H1 (cell line): ENCODE data around the gene UNC13C. TPM values are rescaled to one million over a fixed set of nuclear protein-coding genes. Genes with fewer than 3 reads are reported as not detected.
A peak's percentile ranks its signal among the peaks of the same experiment; 100 is the strongest.

Experiments
- CTCF ChIA-PET: fragments of 300-600 bp; sonication (Branson Sonifier 250); formaldehyde crosslinking; loops from one replicate; lab custom pipeline; 2021; ENCODE audit not compliant: partially characterized antibody; lab: Charles Lee
- POLR2A ChIA-PET: fragments of 300-600 bp; sonication (Branson Sonifier 250); formaldehyde crosslinking; loops from one replicate; lab custom pipeline; 2021; ENCODE audit warnings: inconsistent platforms; ENCODE audit not compliant: partially characterized antibody; lab: Charles Lee
- DNase-seq, 2 experiments: peaks; one replicate each; pipeline versions ENCODE4 v3.0.0 to v3.0.0-alpha.2; 2010 to 2022; ENCODE audit warnings: low spot score in 2 of 2, low read depth in 1 of 2, mixed read lengths in 1 of 2
- FAIRE-seq: peaks from 2 replicates; lab custom pipeline; 2011; peaks lifted over from hg19 to GRCh38; lab: Jason Lieb, UNC
- H2AFZ ChIP-seq: 2 replicates; pipeline ENCODE4 v1.8.1; 2012; ENCODE audit warnings: low read length, inconsistent platforms
- H2AK5ac ChIP-seq: 2 replicates; pipeline ENCODE4 v1.6.1; 2013; ENCODE audit warnings: low read depth, low read length
- H2BK120ac ChIP-seq: replicated peaks from 2 replicates; pipeline ENCODE3; 2013; ENCODE audit warnings: low read depth, low read length, inconsistent platforms
- H2BK12ac ChIP-seq: 2 replicates; pipeline ENCODE4 v1.6.1; 2013; ENCODE audit warnings: low read depth, low read length
- H2BK15ac ChIP-seq: 2 replicates; pipeline ENCODE4 v1.6.1; 2013; ENCODE audit warnings: low read length
- H2BK20ac ChIP-seq: 2 replicates; pipeline ENCODE4 v1.6.1; 2013; ENCODE audit warnings: low read length
- H2BK5ac ChIP-seq: 2 replicates; pipeline ENCODE4 v1.6.1; 2013; ENCODE audit warnings: low read depth, low read length
- H3K14ac ChIP-seq: 2 replicates; pipeline ENCODE4 v1.6.1; 2013; ENCODE audit warnings: inconsistent platforms; ENCODE audit not compliant: insufficient read length
- H3K18ac ChIP-seq: 2 replicates; pipeline ENCODE4 v1.6.1; 2013; ENCODE audit warnings: low read length; ENCODE audit errors: extremely low read depth
- H3K23ac ChIP-seq: 2 replicates; pipeline ENCODE4 v1.6.1; 2013; ENCODE audit warnings: inconsistent platforms; ENCODE audit not compliant: insufficient read length
- H3K23me2 ChIP-seq: 2 replicates; pipeline ENCODE4 v1.6.1; 2013; ENCODE audit warnings: low read depth, low read length
- H3K27ac ChIP-seq: 2 replicates; pipeline ENCODE4 v1.6.1; 2011; ENCODE audit warnings: low read depth, low read length, inconsistent platforms
- H3K27me3 ChIP-seq, 4 experiments: replicated peaks in 1 of 4; 1 replicate in 1 of 4; 2 replicates in 3 of 4; pipeline versions ENCODE4 v1.6.1 to v1.8.1; 2011 to 2013; ENCODE audit warnings: low read length in 3 of 4, mild to moderate bottlenecking in 3 of 4, inconsistent platforms in 2 of 4, mixed read lengths in 2 of 4, moderate library complexity in 1 of 4; ENCODE audit not compliant: control insufficient read depth in 3 of 4, insufficient read depth in 3 of 4; ENCODE audit errors: extremely low read depth in 1 of 4
- H3K36me3 ChIP-seq, 4 experiments: 2 replicates each; pipeline versions ENCODE4 v1.6.1 to v1.8.1; 2011 to 2013; ENCODE audit warnings: mild to moderate bottlenecking in 4 of 4, low read length in 3 of 4, moderate library complexity in 2 of 4, control low read depth in 1 of 4, inconsistent platforms in 1 of 4; ENCODE audit not compliant: insufficient read depth in 4 of 4, control insufficient read depth in 2 of 4
- H3K4ac ChIP-seq: replicated peaks from 2 replicates; pipeline ENCODE3; 2013; ENCODE audit warnings: low read length, low read depth, mixed read lengths, inconsistent platforms; ENCODE audit not compliant: insufficient read length
- H3K4me1 ChIP-seq, 4 experiments: replicated peaks in 1 of 4; 1 replicate in 1 of 4; 2 replicates in 3 of 4; pipeline versions ENCODE4 v1.6.1 to v1.8.1; 2011 to 2013; ENCODE audit warnings: low read length in 3 of 4, inconsistent platforms in 2 of 4, mixed read lengths in 1 of 4; ENCODE audit not compliant: insufficient read depth in 4 of 4, control insufficient read depth in 3 of 4
- H3K4me2 ChIP-seq, 2 experiments: 2 replicates each; pipeline versions ENCODE4 v1.6.1 to v1.8.1; 2011 to 2013; ENCODE audit warnings: low read depth in 2 of 2, low read length in 2 of 2, control low read depth in 1 of 2, inconsistent platforms in 1 of 2, mild to moderate bottlenecking in 1 of 2; ENCODE audit not compliant: insufficient read depth in 1 of 2
- H3K4me3 ChIP-seq, 4 experiments: fragments of 200-600, 300-600 bp in 1 of 4; sonication (generic), shearing (Covaris generic), sonication (Bioruptor Twin) in 1 of 4; 2 replicates each; pipeline versions ENCODE4 v1.5.1 to v1.8.1; 2011 to 2016; ENCODE audit warnings: low read length in 4 of 4, low read depth in 3 of 4, control low read depth in 2 of 4, inconsistent platforms in 2 of 4, mild to moderate bottlenecking in 2 of 4, mixed read lengths in 1 of 4, moderate library complexity in 1 of 4; ENCODE audit not compliant: insufficient read depth in 2 of 4; ENCODE audit errors: extremely low read depth in 1 of 4
- H3K56ac ChIP-seq: replicated peaks from 2 replicates; pipeline ENCODE3; 2013; ENCODE audit warnings: low read depth, mild to moderate bottlenecking, mixed read lengths, low read length, inconsistent platforms; ENCODE audit not compliant: insufficient read length
- H3K79me1 ChIP-seq: 2 replicates; pipeline ENCODE4 v1.6.1; 2013; ENCODE audit warnings: low read depth, low read length, control low read depth
- H3K79me2 ChIP-seq, 2 experiments: 2 replicates each; pipeline versions ENCODE4 v1.6.1 to v1.8.1; 2012 to 2013; ENCODE audit warnings: low read length in 2 of 2, mild to moderate bottlenecking in 2 of 2, inconsistent platforms in 1 of 2; ENCODE audit not compliant: insufficient read depth in 2 of 2, control insufficient read depth in 1 of 2
- H3K9ac ChIP-seq, 4 experiments: replicated peaks in 1 of 4; 1 replicate in 1 of 4; 2 replicates in 3 of 4; pipeline versions ENCODE4 v1.6.1 to v1.8.1; 2011 to 2013; ENCODE audit warnings: low read depth in 3 of 4, low read length in 3 of 4, control low read depth in 2 of 4, mild to moderate bottlenecking in 2 of 4, moderate library complexity in 2 of 4, inconsistent platforms in 1 of 4; ENCODE audit errors: extremely low read depth in 1 of 4
- H3K9me3 ChIP-seq, 2 experiments: 2 replicates each; pipeline versions ENCODE4 v1.6.1 to v1.8.1; 2012 to 2013; ENCODE audit warnings: mild to moderate bottlenecking in 2 of 2, moderate library complexity in 2 of 2, control low read depth in 1 of 2, inconsistent platforms in 1 of 2, low read depth in 1 of 2, low read length in 1 of 2, mixed read lengths in 1 of 2; ENCODE audit not compliant: insufficient read depth in 2 of 2
- H4K20me1 ChIP-seq, 2 experiments: replicated peaks in 1 of 2; 2 replicates each; pipeline versions ENCODE3 to v1.8.1; 2011 to 2013; ENCODE audit warnings: inconsistent platforms in 2 of 2, low read length in 2 of 2, mild to moderate bottlenecking in 1 of 2; ENCODE audit not compliant: insufficient read depth in 2 of 2, control insufficient read depth in 1 of 2
- H4K5ac ChIP-seq: 2 replicates; pipeline ENCODE4 v1.6.1; 2013; ENCODE audit warnings: low read length, low read depth, mixed read lengths, inconsistent platforms; ENCODE audit not compliant: insufficient read length
- H4K8ac ChIP-seq: 2 replicates; pipeline ENCODE4 v1.8.0; 2013; ENCODE audit warnings: mild to moderate bottlenecking, moderate library complexity, low read length, inconsistent platforms; ENCODE audit not compliant: insufficient read depth; ENCODE audit errors: extremely low read depth
- H4K91ac ChIP-seq: replicated peaks from 2 replicates; pipeline ENCODE3; 2013; ENCODE audit warnings: low read length, mixed read lengths, inconsistent platforms; ENCODE audit not compliant: insufficient read length
- WGBS, 2 experiments: shearing (Covaris generic) in 1 of 2; methylation state at CpG; one replicate each; pipeline versions ENCODE4 v1.1.6 to v1.1.7; 2013 to 2015; ENCODE audit warnings: low lambda C conversion rate in 2 of 2, mixed read lengths in 2 of 2, inconsistent platforms in 1 of 2, low coverage in 1 of 2, missing lambda C conversion rate in 1 of 2; ENCODE audit not compliant: insufficient replicate concordance in 2 of 2, insufficient coverage in 1 of 2, insufficient read length in 1 of 2; ENCODE audit errors: extremely low coverage in 1 of 2, missing lambda C conversion rate in 1 of 2; 5-methylcytosine and 5-hydroxymethylcytosine counted together
- polyA plus RNA-seq, 7 experiments: library from polyadenylated mRNA; depleted of rRNA in 3 of 7; stranded (reverse) in 5 of 7; unstranded in 2 of 7; fragments of >200 nt in 5 of 7; fragments of 200-250 nt in 2 of 7; gene quantifications; 1 replicate in 5 of 7; 2 replicates in 1 of 7; 4 replicates in 1 of 7; pipeline versions ENCODE4 v1.2.1 to v1.2.3, GENCODE V29; 2011 to 2013; ENCODE audit warnings: missing spikeins in 2 of 7, mixed read lengths in 2 of 7
- total RNA-seq: library from RNA; stranded (reverse); fragmentation: NEBNext Ultra II Directional; extraction: Animal tissue kit (Norgen Biotek cat#: 25700); gene quantifications from 2 replicates; pipeline ENCODE4 v1.2.1, GENCODE V29; 2021
- TF ChIP-seq, protein P1 (sequence below), 3 experiments: IDR thresholded peaks; 1 replicate in 2 of 3; 2 replicates in 1 of 3; pipeline versions ENCODE4 v1.5.1 to v1.6.1; 2011; ENCODE audit warnings: low read length in 3 of 3, mild to moderate bottlenecking in 3 of 3, inconsistent platforms in 2 of 3, low read depth in 1 of 3, moderate library complexity in 1 of 3; ENCODE audit not compliant: insufficient read depth in 1 of 3; ENCODE audit errors: control extremely low read depth in 1 of 3

The UNC13C gene
- total and polyA plus RNA-seq, 2 of the 8 experiments (the other 6 are each of a cell fraction or from before 2014, with no cell fraction given), result 0.02 to 0.13 TPM

DNA sequence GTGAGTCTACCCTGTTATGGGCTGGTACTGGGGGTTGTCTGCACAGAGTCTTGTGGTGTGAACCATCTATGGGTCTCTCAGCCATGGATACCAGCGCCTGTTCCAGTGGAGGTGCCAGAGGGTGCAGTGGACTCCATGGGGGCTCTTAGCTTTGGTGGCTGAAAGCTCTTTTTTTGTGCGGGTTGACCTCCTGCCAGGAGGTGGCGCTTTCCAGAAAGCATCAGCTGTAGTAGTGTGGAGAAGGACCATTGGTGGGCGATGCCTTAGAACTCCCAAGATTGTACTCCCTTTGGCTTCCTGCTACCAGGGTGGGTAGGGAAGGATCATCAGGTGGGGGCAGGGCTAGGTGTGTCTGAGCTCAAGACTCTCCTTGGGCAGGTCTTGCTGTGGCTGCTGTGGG is 615.9 kb downstream of the UNC13C start:
- 93% methylated on average over 4 of the region's 4 CpGs; no CpG with 5 or more reads in 1 of the 2 experiments for WGBS, 2 experiments
- no peaks in the 10 kb centered on the region for H4K20me1 ChIP-seq
- H3K9ac ChIP-seq, result no peak overlapping the region
- H3K14ac ChIP-seq, result no peak overlapping the region
- no peak overlapping the region for H2BK120ac ChIP-seq
- no peak overlapping the region for H4K91ac ChIP-seq
- no peaks in the 10 kb centered on the region for H3K36me3 ChIP-seq
- no peak overlapping the region for H2AK5ac ChIP-seq
- no peak overlapping the region for H2AFZ ChIP-seq
- H3K79me2 ChIP-seq, result no peaks in the 10 kb centered on the region
- H2BK20ac ChIP-seq, result no peak overlapping the region
- CTCF ChIA-PET, result interaction anchor here (0.6 to 1.6 kb wide), 5 partner anchors 12 to 618 kb away, joined by 3 to 5 read pairs (median 4); no protein-coding TSS in a partner anchor
- no peak overlapping the region for H2BK5ac ChIP-seq
- no peak overlapping the region for H3K56ac ChIP-seq
- H3K9me3 ChIP-seq, result peaks cover 0 to 12% of the 10 kb centered on the region in 2 experiments; a peak in 3 of 4 replicates
- no peak overlapping the region for H4K5ac ChIP-seq
- no peak overlapping the region for H3K4ac ChIP-seq
- H3K23ac ChIP-seq, result no peak overlapping the region
- no peak overlapping the region for H2BK12ac ChIP-seq
- H3K4me3 ChIP-seq, result no peak overlapping the region
- DNase-seq, result no peak
- H3K4me2 ChIP-seq, result no peak overlapping the region
- H3K23me2 ChIP-seq, result no peaks in the 10 kb centered on the region
- no peaks in the 10 kb centered on the region for H3K27me3 ChIP-seq
- no peaks in the 10 kb centered on the region for H3K79me1 ChIP-seq
- H3K18ac ChIP-seq, result no peak overlapping the region
- FAIRE-seq, result no peak
- POLR2A ChIA-PET, result no interaction called here
- H3K27ac ChIP-seq, result no peak overlapping the region
- no peak overlapping the region for H2BK15ac ChIP-seq
- no peak overlapping the region for H4K8ac ChIP-seq
- no peaks in the 10 kb centered on the region for H3K4me1 ChIP-seq
- TF ChIP-seq, protein P1, sequence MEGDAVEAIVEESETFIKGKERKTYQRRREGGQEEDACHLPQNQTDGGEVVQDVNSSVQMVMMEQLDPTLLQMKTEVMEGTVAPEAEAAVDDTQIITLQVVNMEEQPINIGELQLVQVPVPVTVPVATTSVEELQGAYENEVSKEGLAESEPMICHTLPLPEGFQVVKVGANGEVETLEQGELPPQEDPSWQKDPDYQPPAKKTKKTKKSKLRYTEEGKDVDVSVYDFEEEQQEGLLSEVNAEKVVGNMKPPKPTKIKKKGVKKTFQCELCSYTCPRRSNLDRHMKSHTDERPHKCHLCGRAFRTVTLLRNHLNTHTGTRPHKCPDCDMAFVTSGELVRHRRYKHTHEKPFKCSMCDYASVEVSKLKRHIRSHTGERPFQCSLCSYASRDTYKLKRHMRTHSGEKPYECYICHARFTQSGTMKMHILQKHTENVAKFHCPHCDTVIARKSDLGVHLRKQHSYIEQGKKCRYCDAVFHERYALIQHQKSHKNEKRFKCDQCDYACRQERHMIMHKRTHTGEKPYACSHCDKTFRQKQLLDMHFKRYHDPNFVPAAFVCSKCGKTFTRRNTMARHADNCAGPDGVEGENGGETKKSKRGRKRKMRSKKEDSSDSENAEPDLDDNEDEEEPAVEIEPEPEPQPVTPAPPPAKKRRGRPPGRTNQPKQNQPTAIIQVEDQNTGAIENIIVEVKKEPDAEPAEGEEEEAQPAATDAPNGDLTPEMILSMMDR (IDR thresholded peaks at IDR 0.05; ENCODE audit: control extremely low read depth in 1 of 3, insufficient read depth in 1 of 3, low read depth in 1 of 3, low read length in 3 of 3), result peak in 2 of 3 experiments; percentile 16 to 39; a peak in 2 of 4 replicates
